Choroid plexus epithelial cell (primary cell): ENCODE data around the gene GPD1L.
"Not testable (repeated sequence)": the region's sequence is repeated elsewhere in the genome, so short reads cannot be mapped to it uniquely, and the experiment has no call there.

ENCODE experiments used
- DNase-seq: peaks from one replicate; pipeline ENCODE4 v3.0.0-alpha.2; 2010; ENCODE audit warnings: low read depth
- H3K4me3 ChIP-seq: 2 replicates; pipeline ENCODE4 v1.5.1; 2011; ENCODE audit warnings: low read depth, mild to moderate bottlenecking, control low read depth, low read length, moderate library complexity
- TF ChIP-seq, protein P1 (sequence below): conservative IDR thresholded peaks from 2 replicates; pipeline ENCODE4 v1.5.1; 2011; ENCODE audit warnings: low read depth, mild to moderate bottlenecking, control low read depth, inconsistent platforms, low read length, moderate library complexity

GPD1L gene

DNA sequence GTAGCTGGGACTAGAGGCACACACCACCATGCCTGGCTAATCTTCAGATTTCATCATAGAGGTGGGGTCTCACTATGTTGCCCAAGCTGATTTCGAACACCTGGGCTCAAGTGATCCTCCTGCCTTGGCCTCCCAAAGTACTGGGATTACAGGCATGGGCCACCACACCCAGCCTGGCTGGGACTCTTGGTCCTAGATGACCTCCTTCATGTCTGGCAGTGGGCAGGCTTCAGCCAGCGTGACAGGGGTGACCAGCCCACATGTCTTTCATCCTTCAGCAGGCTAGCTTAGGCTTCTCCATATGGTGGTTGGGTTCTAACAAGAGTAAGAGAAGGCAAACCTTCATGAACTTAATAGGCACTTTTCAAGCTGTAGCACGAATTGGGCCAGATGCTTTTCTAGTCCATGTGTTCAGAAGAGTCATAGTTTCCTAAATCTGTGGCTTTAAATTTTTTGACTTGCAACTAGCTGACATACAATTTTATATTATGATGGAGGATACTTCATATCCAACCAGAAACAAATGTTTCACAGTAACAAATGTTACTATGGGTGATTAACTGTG is 7.6 kb downstream of the GPD1L start:
- TF ChIP-seq, protein P1, sequence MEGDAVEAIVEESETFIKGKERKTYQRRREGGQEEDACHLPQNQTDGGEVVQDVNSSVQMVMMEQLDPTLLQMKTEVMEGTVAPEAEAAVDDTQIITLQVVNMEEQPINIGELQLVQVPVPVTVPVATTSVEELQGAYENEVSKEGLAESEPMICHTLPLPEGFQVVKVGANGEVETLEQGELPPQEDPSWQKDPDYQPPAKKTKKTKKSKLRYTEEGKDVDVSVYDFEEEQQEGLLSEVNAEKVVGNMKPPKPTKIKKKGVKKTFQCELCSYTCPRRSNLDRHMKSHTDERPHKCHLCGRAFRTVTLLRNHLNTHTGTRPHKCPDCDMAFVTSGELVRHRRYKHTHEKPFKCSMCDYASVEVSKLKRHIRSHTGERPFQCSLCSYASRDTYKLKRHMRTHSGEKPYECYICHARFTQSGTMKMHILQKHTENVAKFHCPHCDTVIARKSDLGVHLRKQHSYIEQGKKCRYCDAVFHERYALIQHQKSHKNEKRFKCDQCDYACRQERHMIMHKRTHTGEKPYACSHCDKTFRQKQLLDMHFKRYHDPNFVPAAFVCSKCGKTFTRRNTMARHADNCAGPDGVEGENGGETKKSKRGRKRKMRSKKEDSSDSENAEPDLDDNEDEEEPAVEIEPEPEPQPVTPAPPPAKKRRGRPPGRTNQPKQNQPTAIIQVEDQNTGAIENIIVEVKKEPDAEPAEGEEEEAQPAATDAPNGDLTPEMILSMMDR = no peak
- no peak overlapping the region for H3K4me3 ChIP-seq
- DNase-seq = no peak

DNA sequence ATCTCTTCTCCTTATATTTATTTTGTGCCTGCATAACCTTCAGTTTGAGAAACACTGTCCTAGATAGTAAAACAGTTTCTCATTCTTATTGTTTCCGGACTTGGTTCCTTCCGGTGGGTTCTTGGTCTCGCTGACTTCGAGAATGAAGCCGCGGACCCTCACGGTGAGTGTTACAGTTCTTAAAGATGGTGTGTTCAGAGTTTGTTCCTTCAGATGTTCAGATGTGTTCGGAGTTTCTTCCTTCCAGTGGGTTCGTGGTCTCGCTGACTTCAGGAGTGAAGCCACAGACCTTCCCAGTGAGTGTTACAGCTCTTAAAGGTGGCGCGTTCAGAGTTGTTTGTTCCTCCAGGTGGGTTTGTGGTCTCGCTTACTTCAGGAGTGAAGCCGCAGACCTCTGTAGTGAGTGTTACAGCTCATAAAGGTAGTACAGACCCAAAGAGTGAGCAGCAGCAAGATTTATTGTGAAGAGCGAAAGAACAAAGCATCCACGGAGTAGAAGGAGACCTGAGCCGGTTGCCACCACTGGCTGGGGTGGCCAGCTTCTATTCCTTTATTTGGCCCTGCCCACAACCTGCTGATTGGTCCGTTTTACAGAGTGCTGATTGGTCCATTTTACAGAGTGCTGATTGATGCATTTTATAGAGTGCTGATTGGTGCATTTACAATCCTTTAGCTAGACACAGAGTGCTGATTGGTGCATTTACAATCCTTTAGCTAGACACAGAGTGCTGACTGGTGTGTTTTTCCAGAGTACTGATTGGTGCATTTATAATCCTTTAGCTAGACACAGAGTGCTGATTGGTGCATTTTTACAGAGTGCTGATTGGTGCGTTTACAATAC is 8.3 kb downstream of the GPD1L start:
- not testable (repeated sequence) for DNase-seq, H3K4me3 ChIP-seq

DNA sequence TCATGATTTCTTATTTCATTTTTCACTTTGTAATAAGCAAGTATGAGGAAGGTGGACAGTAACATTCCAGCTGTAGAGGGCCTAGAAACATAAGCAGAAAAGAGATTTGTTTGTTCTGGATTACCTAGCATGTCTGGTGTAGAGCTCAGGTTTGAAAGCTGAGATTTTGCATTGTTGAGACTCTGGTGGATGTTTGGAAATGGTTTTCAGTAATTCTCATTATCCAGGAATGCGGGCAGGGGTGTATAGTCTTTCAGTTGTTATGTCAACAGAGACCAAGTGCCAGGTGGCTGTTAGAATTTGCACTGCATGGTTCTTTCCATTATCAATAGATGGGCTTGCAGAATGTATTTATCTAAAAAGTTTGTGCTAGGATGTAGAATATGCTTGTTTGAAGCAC is 10.9 kb downstream of the GPD1L start:
- TF ChIP-seq, protein P1 = no peak
- DNase-seq = peak; percentile 8
- H3K4me3 ChIP-seq = no peak overlapping the region

DNA sequence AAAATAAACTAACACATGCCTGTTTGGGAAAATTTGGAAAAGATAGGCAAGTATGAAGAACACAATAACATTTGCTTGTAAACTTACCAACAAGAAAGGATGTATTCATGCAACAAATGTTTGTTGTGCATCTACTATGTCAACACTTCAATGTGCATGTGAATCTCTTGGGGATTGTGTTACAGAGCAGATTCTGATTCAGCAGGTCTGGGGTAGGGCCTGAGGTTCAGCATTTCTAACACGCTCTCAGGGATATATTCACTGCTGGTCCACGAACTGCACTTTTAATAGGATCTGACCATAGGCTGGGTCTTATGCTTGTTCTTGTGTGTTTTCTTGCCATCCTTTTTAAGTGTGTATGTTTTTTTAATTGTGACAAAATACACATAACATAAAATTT is 11.8 kb downstream of the GPD1L start:
- no peak for DNase-seq
- TF ChIP-seq, protein P1 = no peak
- no peak overlapping the region for H3K4me3 ChIP-seq

DNA sequence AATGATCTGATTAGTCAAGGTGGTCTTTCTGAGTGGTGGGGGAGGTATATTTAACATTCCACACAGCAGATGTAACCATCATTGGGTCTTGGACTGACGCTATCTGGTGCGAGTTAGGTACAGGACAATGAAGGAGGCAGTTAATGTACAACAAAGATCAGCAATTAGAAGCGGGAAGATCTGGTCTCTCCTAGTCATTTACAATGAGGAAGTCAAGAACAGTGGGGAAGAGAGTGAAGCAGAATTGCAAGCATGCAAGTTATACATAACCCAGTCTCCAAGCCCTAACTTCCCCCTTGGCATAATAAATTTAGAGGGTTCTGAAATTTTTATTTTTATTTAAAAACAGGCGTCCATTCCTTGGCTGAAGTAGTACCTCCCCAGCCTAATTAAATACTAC is 14.1 kb downstream of the GPD1L start:
- TF ChIP-seq, protein P1 = no peak
- DNase-seq = no peak
- H3K4me3 ChIP-seq = no peak overlapping the region

DNA sequence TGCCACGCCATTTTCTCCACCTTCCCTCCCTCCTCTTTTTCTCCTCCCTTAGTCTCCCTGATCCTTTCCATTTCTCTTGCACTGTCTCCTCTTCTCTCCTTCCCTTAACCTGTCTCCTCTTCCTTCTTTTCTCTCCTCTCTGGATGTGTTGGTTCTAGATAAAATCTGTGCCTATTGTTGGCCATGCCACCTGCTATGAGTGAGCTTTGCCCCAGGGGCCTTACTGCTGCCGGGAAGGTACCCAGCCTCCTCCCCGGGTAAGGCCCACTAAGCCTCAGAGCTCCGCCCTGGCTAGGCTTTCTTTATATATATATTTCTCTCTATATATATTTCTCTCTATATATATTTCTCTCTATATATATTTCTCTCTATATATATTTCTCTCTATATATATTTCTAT is 14.7 kb downstream of the GPD1L start:
- no peak overlapping the region for H3K4me3 ChIP-seq
- DNase-seq = no peak
- TF ChIP-seq, protein P1 = no peak

DNA sequence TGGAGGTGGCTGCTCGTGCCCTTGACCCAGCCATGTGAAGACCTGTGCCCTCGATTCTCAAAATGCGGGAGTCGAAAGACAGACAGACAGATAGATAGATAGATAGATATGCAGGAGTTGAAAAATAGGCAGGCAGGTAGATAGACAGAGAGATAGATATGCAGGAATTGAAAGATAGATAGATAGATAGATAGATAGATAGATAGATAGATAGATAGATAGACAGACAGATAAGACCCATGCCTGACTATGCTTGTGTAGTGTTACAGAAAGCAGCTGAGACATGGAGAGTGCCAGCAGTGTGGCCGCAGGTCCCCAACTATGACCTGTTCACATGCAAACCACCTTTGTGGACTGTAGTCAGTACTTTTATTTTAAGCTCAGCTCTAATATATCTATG is 17.2 kb downstream of the GPD1L start:
- TF ChIP-seq, protein P1 = no peak
- no peak for DNase-seq
- H3K4me3 ChIP-seq = no peak overlapping the region
